OCI-LY3 (cell line): Measurements from ENCODE around the gene CCDC34.

Experiments
- EZH2phosphoT487 ChIP-seq: fragments of 200-600 bp; shearing (Covaris generic); IDR thresholded peaks from 2 replicates; pipeline ENCODE4 v1.6.1; 2018; ENCODE audit warnings: antibody characterized with exemption, mixed run types, low read depth
- TF ChIP-seq, protein P1 (sequence below): fragments of 200-600, 300-600 bp; sonication (generic); IDR thresholded peaks from 2 replicates; pipeline ENCODE4 v1.5.1; 2014; ENCODE audit warnings: antibody characterized with exemption, low read length, low read depth

DNA sequence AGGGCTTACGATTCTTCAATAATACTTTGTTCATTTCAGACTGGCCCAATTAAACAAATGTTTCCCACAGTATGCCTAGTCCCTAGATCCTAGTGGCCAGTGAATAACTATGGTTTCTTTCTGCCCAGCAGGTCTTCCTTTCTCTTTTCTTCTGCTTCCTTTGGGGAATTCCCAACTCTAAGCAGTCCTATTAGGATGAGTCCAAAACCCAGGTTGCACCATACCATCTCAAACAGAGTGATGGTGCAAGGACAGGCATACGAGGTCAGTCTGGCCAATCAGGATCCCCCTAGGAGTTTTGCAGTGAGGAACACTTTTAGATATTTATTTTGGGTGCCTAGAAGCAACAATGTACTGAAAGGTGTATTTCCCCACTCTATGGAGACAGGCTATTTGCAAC, 41.4 kb upstream of the CCDC34 start:
- TF ChIP-seq, protein P1, sequence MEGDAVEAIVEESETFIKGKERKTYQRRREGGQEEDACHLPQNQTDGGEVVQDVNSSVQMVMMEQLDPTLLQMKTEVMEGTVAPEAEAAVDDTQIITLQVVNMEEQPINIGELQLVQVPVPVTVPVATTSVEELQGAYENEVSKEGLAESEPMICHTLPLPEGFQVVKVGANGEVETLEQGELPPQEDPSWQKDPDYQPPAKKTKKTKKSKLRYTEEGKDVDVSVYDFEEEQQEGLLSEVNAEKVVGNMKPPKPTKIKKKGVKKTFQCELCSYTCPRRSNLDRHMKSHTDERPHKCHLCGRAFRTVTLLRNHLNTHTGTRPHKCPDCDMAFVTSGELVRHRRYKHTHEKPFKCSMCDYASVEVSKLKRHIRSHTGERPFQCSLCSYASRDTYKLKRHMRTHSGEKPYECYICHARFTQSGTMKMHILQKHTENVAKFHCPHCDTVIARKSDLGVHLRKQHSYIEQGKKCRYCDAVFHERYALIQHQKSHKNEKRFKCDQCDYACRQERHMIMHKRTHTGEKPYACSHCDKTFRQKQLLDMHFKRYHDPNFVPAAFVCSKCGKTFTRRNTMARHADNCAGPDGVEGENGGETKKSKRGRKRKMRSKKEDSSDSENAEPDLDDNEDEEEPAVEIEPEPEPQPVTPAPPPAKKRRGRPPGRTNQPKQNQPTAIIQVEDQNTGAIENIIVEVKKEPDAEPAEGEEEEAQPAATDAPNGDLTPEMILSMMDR: no peak
- no peak for TF ChIP-seq EZH2phosphoT487
